ENCODE data around the gene ATP11A. TPM values are rescaled to one million over a fixed set of nuclear protein-coding genes. Genes with fewer than 3 reads are reported as not detected.

ATP11A gene
- total RNA-seq, 1 donor from 2014 or later: 6.1 TPM

- DNase-seq (ENCODE audit: low read depth) (no peak), FAIRE-seq (no peak)
- no peak for TF ChIP-seq CTCF (IDR thresholded peaks at IDR 0.05; ENCODE audit: insufficient read depth, low read length, severe bottlenecking)
- Histone ChIP-seq H3K27me3 (ENCODE audit: control insufficient read depth, insufficient read depth, low read length) (no peaks in the 10 kb centered on the region), H3K4me3 (ENCODE audit: low read depth, low read length) (no peak overlapping the region), H3K36me3 (ENCODE audit: control insufficient read depth, insufficient read depth, low read length) (no peaks in the 10 kb centered on the region)
Measured at GRCh38 chr13:112821340-112822055, 131.7 kb downstream of the ATP11A start.

GRCh38 chr13:112822851-112823250, 133.0 kb downstream of the ATP11A start:
- Histone ChIP-seq H3K36me3 (ENCODE audit: control insufficient read depth, insufficient read depth, low read length) (no peaks in the 10 kb centered on the region), H3K27me3 (ENCODE audit: control insufficient read depth, insufficient read depth, low read length) (no peaks in the 10 kb centered on the region), H3K4me3 (ENCODE audit: low read depth, low read length) (no peak overlapping the region)
- FAIRE-seq (no peak), DNase-seq (ENCODE audit: low read depth) (no peak)
- no peak for TF ChIP-seq CTCF (IDR thresholded peaks at IDR 0.05; ENCODE audit: insufficient read depth, low read length, severe bottlenecking)

- peaks cover 1% of the 10 kb centered on the region for H3K36me3 ChIP-seq (ENCODE audit: control insufficient read depth, insufficient read depth, low read length)
- TF ChIP-seq CTCF (IDR thresholded peaks at IDR 0.05; ENCODE audit: insufficient read depth, low read length, severe bottlenecking): no peak
Measured at GRCh38 chr13:112824429-112824828, 134.6 kb downstream of the ATP11A start.

GRCh38 chr13:112825071-112825470, 135.2 kb downstream of the ATP11A start:
- no peak for FAIRE-seq
- peaks cover 1% of the 10 kb centered on the region for H3K36me3 ChIP-seq (ENCODE audit: control insufficient read depth, insufficient read depth, low read length)
- H3K27me3 ChIP-seq (ENCODE audit: control insufficient read depth, insufficient read depth, low read length): no peaks in the 10 kb centered on the region
- no peak overlapping the region for H3K4me3 ChIP-seq (ENCODE audit: low read depth, low read length)
- no peak for TF ChIP-seq CTCF (IDR thresholded peaks at IDR 0.05; ENCODE audit: insufficient read depth, low read length, severe bottlenecking)
- DNase-seq (ENCODE audit: low read depth): no peak

More at GRCh38 chr13:112824429-112824828, 134.6 kb downstream of the ATP11A start:
- no peak overlapping the region for H3K4me3 ChIP-seq (ENCODE audit: low read depth, low read length)
- FAIRE-seq: no peak
- H3K27me3 ChIP-seq (ENCODE audit: control insufficient read depth, insufficient read depth, low read length): no peaks in the 10 kb centered on the region
- no peak for DNase-seq (ENCODE audit: low read depth)

GRCh38 chr13:112825875-112826274, 136.0 kb downstream of the ATP11A start:
- no peak overlapping the region for H3K4me3 ChIP-seq (ENCODE audit: low read depth, low read length)
- FAIRE-seq: no peak
- no peaks in the 10 kb centered on the region for H3K27me3 ChIP-seq (ENCODE audit: control insufficient read depth, insufficient read depth, low read length)
- no peak for TF ChIP-seq CTCF (IDR thresholded peaks at IDR 0.05; ENCODE audit: insufficient read depth, low read length, severe bottlenecking)
- no peak for DNase-seq (ENCODE audit: low read depth)
- H3K36me3 ChIP-seq (ENCODE audit: control insufficient read depth, insufficient read depth, low read length): peaks cover 1% of the 10 kb centered on the region

GRCh38 chr13:112826565-112826964, 136.7 kb downstream of the ATP11A start:
- H3K36me3 ChIP-seq (ENCODE audit: control insufficient read depth, insufficient read depth, low read length): peaks cover 4% of the 10 kb centered on the region
- H3K4me3 ChIP-seq (ENCODE audit: low read depth, low read length): no peak overlapping the region
- no peak for TF ChIP-seq CTCF (IDR thresholded peaks at IDR 0.05; ENCODE audit: insufficient read depth, low read length, severe bottlenecking)
- DNase-seq (ENCODE audit: low read depth) (no peak), FAIRE-seq (peak; percentile 55)
- H3K27me3 ChIP-seq (ENCODE audit: control insufficient read depth, insufficient read depth, low read length): no peaks in the 10 kb centered on the region
